Measurements from ENCODE around the gene ST13. TPM values are rescaled to one million over a fixed set of nuclear protein-coding genes. Genes with fewer than 3 reads are reported as not detected.

The ST13 gene
- total RNA-seq, 4 donors from 2014 or later: 122 to 265 (median 197) TPM

DNA sequence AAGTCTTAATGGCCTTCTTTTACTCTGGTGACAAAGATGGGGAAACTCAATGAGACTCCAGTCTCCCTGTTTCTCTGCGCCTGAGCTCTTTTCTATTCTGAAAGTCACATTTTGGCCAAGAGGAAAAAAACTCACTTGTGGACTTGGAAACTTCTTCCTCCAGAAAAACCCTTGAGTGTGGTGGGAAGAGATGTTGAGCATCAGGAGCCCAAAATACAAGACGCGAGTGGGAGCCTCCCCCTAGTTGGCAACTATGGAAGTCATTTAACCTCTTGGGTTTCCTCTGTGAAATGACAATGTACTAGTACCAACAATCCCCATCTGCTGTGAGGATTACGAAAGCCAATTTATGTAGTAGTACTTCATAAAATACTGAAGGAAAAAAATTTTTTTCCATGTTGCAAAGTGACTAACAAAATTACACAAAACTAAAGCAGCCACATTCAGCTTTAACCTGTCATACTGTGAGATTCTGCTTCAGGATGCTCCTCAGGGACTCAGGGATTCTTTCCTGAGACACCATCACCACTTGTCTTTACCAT, 36.8 kb downstream of the ST13 start:
- H3K4me1 ChIP-seq: peaks cover 26 to 31% of the 10 kb centered on the region in 2 donors
- H3K9me3 ChIP-seq: no peaks in the 10 kb centered on the region
- ATAC-seq (peak; percentile 17 to 39), DNase-seq (no peak)
- H3K27me3 ChIP-seq: no peaks in the 10 kb centered on the region
- peak overlapping the region; percentile 82 to 100 (median 96) for H3K4me3 ChIP-seq
- in situ Hi-C loops (cut with MboI; ENCODE audit: low sequenced_read_pairs in 4 of 4) (no loop called here), intact Hi-C loops (cut with DNase I; ENCODE audit: low total_unique reads) (loop anchor here (1.0 to 5.0 kb wide), 3 partner anchors 38 to 182 kb away; partner anchors contain the start of genes MRTFA and XPNPEP3)
- peaks cover 0 to 21% of the 10 kb centered on the region in 2 donors for H3K36me3 ChIP-seq
- H3K27ac ChIP-seq: peak overlapping the region; percentile 83 to 97 (median 90)
- TF ChIP-seq, protein P1, sequence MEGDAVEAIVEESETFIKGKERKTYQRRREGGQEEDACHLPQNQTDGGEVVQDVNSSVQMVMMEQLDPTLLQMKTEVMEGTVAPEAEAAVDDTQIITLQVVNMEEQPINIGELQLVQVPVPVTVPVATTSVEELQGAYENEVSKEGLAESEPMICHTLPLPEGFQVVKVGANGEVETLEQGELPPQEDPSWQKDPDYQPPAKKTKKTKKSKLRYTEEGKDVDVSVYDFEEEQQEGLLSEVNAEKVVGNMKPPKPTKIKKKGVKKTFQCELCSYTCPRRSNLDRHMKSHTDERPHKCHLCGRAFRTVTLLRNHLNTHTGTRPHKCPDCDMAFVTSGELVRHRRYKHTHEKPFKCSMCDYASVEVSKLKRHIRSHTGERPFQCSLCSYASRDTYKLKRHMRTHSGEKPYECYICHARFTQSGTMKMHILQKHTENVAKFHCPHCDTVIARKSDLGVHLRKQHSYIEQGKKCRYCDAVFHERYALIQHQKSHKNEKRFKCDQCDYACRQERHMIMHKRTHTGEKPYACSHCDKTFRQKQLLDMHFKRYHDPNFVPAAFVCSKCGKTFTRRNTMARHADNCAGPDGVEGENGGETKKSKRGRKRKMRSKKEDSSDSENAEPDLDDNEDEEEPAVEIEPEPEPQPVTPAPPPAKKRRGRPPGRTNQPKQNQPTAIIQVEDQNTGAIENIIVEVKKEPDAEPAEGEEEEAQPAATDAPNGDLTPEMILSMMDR (IDR thresholded peaks at IDR 0.05 in 4 of 5, conservative IDR thresholded peaks at IDR 0.05 in 1 of 5): no peak
- no peak for TF ChIP-seq POLR2A (IDR thresholded peaks at IDR 0.05)

DNA sequence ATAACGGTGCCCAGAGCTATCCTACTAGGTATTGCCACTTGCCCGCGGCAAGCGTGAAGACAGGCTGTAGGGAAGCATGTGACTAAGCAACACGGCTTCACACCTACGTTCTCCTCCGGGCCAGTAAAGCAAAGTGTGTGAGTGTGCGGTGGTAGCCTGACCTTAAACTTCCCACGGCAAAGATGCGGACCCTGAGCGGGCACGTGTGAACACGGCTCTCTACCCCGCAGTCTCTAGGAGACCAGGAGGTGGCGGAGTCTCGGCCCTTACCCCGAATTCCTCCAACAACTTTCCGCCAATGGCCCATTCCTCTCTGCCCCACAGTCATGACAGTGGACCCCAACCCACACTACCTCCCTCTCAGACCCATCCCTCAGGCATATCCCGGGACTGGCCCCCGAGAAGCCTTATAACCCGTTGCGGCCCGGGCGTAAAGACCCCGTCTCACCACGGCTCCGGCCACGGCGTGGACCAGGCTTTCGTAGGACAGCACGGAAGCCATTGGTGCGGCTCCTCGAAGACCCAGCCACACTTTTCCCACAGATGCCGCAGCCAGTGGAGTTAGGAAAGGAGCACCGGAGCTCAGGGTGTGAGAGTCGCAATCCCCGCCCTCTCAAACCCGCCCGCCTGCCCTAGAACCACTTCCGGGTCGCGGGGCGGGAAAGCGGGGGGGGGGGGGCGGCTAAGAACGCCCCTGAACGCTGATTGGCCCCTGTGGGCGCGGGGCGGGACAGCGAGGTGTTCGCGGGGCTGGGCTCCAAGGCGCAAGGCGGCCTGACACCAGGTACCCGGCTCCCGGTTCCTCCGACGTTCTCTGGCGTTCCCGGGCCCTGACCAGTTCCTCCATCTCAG, 37.5 kb downstream of the ST13 start, which contains the start of gene SLC25A17:
Gene SLC25A17 (minus strand): TSS at position 600 of the 852 bp plus-strand sequence. CDS start 98 bp downstream, at position 502.
- H3K36me3 ChIP-seq: peaks cover 0 to 14% of the 10 kb centered on the region in 2 donors
- H3K27ac ChIP-seq: peak within 1 kb of the TSS; percentile 83 to 97 (median 90)
- in situ Hi-C loops (cut with MboI; ENCODE audit: low sequenced_read_pairs in 4 of 4) (no loop called here), intact Hi-C loops (cut with DNase I; ENCODE audit: low total_unique reads) (loop anchor here (1.0 to 5.0 kb wide), 3 partner anchors 38 to 182 kb away; partner anchors contain the start of genes MRTFA and XPNPEP3)
- peak; percentile 82 to 87 for DNase-seq
- H3K4me3 ChIP-seq: peak within 1 kb of the TSS; percentile 82 to 100 (median 96)
- H3K4me1 ChIP-seq: peaks cover 26 to 31% of the 10 kb centered on the region in 2 donors
- no peaks in the 10 kb centered on the region for H3K27me3 ChIP-seq
- peak; percentile 85 to 87 for ATAC-seq
- no peaks in the 10 kb centered on the region for H3K9me3 ChIP-seq
- TF ChIP-seq, protein P1 (IDR thresholded peaks at IDR 0.05 in 4 of 5, conservative IDR thresholded peaks at IDR 0.05 in 1 of 5): peak; percentile 39 to 57 (median 44)
- peak; percentile 63 for TF ChIP-seq POLR2A (IDR thresholded peaks at IDR 0.05)

DNA sequence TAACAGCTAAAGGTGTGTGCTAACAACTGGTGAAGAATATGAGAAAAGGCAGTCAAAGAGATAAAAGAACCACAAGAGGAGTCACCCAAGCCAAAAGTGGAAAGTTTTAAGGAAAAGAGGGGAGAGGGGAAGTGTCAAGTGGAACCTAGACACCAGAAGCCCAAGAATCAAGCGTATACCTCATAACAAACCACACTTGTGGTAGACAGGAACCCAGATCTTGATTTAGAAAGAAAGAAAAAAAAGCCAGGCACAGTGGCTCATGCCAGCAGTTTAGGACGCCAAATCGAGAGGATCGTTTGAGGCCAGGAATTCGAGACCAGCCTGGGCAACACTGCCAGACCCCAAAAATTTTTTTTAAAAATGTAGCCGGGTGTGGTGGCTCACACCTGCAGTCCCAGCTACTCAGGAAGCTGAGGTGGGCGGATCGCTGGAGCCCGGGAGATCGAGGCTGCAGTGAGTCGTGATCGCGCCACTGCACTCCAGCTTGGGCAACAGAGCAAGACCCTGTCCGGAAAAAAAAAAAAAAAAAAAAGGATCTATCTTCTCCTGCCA, 38.2 kb downstream of the ST13 start:
- intact Hi-C loops (cut with DNase I; ENCODE audit: low total_unique reads): loop anchor here (5.0 kb wide), 2 partner anchors 166 to 181 kb away; partner anchors contain the start of gene MRTFA
- in situ Hi-C loops (cut with MboI; ENCODE audit: low sequenced_read_pairs in 4 of 4): no loop called here
- Histone ChIP-seq H3K27me3 (no peaks in the 10 kb centered on the region), H3K36me3 (peaks cover 0 to 7% of the 10 kb centered on the region in 2 donors), H3K9me3 (no peaks in the 10 kb centered on the region), H3K4me3 (peak overlapping the region; percentile 82 to 100 (median 96)), H3K27ac (peak overlapping the region; percentile 83 to 97 (median 90)), H3K4me1 (peaks cover 26 to 31% of the 10 kb centered on the region in 2 donors)
- TF ChIP-seq, protein P1 (IDR thresholded peaks at IDR 0.05 in 4 of 5, conservative IDR thresholded peaks at IDR 0.05 in 1 of 5): no peak
- no peak for TF ChIP-seq POLR2A (IDR thresholded peaks at IDR 0.05)
- DNase-seq (no peak), ATAC-seq (no peak)

DNA sequence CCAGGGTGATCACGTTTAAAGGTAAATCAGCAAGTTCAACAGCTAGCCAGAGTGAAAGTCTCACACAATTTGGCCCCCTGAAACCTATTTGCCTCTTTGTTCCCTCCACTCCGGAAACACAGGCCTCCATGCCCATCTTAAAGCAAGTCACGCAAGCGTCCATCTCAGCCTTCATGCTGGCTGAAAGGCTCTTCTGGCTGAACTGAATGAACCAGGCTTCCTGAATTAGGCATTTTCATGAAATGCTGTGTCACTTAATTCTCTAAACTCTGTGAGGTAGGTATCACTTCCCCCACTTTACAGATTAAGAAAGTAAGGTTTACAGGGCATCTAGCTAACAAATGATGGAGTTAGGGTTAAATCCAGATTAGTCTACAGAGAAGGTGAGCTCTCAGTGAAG, 38.7 kb downstream of the ST13 start:
- H3K27me3 ChIP-seq: no peaks in the 10 kb centered on the region
- peaks cover 26 to 31% of the 10 kb centered on the region in 2 donors for H3K4me1 ChIP-seq
- no peaks in the 10 kb centered on the region for H3K9me3 ChIP-seq
- TF ChIP-seq, protein P1 (IDR thresholded peaks at IDR 0.05 in 4 of 5, conservative IDR thresholded peaks at IDR 0.05 in 1 of 5): no peak
- TF ChIP-seq POLR2A (IDR thresholded peaks at IDR 0.05): no peak
- ATAC-seq (no peak), DNase-seq (no peak)
- H3K4me3 ChIP-seq: peak overlapping the region in 3 of 4 donors; percentile 94 to 100 (median 98)
- intact Hi-C loops (cut with DNase I; ENCODE audit: low total_unique reads): loop anchor here (5.0 kb wide), 2 partner anchors 165 to 180 kb away; partner anchors contain the start of gene MRTFA
- H3K36me3 ChIP-seq: peaks cover 0 to 1% of the 10 kb centered on the region in 2 donors
- no peak overlapping the region for H3K27ac ChIP-seq
- in situ Hi-C loops (cut with MboI; ENCODE audit: low sequenced_read_pairs in 4 of 4): no loop called here

Data from gastrocnemius medialis (tissue), 4 donors.